ENCODE results near the gene OPCML.

The OPCML gene

DNA sequence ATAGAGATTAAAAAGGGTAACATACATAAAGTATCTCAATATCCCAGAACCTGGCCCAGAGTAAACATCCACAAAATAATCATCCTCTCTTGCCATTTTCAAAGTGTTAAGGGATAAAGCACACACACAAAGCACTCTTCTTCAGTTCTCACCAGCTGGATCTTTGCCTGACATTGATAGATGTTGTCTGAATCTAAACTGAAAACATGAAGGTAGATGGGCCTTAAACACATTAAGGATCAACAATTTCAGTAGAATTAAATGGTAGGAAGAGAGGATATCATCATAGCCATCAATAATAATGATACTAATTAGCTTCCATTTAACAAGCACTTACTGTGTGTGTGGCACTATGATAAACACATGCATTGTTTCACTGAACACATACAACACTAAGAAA lies 261.1 kb downstream of the OPCML start:
- DNase-seq, result no peak

DNA sequence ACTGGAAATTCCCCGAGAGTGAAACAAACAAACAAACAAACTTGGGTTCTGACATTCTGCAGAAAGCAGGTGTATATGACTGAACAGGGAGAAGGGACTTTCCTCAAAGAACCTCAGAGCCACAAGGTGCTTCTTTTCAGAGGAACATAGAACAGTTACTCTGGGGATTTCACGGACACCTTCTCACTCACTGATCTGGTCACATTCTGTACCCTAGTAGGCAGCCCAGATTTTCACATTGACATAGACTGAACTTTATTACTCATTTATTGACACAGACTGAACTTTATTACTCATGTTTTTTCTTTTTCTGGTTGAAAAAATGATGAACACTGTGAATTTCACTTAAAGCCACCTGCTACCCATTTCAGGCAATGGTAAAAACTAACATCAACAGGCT lies 263.0 kb downstream of the OPCML start:
- DNase-seq, result no peak

DNA sequence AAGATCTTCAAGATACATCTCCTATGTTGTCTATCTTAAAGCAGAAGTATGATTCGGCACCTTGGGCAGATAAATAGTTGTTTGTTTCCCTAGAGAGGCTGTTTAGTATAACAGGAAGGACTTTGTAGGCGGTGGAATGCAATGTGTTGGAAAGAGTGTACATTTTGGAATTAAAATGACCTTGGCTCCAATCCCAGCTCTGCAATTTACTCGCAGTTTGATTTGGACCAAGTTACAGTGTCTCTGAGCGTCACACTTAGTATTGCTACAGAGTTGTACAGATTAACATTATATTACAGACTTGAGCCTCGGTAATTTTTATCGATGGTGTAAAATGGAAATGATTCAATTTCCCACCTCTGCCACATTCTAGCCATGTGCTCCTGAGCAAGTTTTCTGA lies 265.3 kb downstream of the OPCML start:
- DNase-seq, result no peak

DNA sequence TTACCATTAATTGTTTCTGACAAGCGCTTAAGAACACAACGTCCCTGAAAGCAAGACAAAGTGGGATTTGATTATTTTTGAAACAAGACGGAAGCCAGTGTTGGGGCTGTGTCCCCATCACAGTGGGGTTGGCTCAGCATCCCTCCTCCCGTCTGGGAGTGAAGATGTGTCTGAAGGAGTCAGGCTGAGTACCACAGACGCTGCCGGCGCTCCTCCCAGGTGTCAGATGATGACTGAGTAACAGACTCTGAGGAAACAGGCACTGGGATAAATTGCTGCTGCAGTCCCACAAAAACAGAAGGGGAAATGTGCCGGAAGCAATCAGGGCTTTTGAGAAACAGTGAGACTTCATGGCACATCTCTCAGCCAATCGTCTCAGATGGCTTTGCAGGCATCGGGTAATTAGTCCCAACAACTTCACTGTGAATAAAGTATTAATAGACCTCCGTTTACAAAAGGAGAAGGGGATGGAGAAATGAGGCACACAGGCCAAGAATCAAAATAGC lies 266.7 kb downstream of the OPCML start:
- DNase-seq, result no peak

DNA sequence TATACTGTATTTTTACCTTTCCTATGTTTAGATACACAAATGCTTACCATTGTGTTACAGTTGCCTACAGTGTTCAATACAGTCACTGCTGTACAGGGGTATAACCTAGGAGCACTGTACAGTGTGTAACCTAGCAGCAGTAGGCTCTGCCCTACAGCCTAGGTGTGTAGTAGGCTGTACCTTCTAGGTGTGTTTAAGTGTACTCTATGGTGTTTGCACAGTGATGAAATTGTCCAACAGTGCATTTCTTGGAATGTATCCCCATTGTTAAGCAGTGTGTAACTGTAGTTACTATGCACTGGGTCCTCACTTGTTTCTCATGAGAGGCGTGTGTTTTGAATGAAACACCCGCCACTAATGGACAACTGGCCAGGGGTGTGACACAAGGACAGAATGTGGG lies 269.0 kb downstream of the OPCML start:
- DNase-seq, result no peak

DNA sequence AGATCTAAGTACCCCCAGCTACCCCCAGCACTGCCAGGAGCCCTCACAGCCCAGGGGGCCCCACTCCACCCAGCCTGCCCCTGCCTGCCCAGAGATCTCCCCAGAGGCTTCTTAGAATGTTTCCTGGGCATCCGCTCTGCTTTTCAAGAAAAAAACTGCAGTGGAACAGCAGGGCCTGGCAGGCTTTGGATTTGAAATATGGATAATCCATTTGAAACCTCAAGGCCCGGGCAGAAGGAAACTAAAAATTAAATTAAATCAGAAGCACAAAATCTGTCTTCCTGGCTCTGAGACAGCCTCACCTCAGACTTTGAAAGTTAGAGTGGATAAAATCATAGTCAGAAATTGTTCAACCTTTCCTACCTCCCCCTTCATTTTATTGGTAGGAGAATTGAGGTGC lies 273.6 kb downstream of the OPCML start:
- DNase-seq, result no peak

DNA sequence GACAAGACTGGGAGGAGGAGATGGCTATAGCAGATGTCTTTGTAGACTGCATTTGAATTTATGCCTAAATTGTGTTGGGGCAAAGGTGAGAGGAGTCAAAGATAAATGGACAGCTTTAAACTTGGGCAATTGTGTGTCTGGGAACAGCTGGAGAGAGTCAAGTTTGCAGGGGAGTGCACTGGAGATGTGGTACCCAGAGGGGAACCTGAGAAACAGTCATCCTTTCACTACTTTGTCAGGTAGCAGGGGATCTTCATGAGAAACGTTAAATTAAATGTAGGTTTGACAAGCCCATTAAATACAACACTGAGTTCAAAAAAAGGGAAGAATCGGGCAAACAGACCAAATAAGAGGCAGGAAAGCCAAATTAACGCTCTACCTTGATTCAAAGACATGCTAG lies 277.7 kb downstream of the OPCML start:
- no peak for DNase-seq

DNA sequence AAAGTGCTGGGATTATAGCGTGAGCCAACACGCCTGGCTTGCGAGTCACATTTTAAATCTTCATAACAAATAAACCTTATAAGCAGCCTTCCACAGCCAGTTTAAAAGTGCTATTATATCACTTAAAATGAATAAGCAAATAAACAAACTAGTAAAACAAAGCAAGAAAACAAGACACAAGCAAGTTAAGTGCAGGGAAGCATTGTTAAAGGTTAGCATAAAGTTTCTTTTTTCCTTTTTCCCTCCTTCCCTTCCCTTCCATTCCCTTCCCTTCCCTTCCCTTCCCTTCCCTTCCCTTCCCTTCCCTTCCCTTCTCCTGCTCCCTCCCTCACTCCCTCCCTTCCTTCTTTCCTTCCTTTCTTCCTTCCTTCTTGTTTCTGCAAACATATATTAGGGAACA lies 278.7 kb downstream of the OPCML start:
- DNase-seq, result no peak

DNA sequence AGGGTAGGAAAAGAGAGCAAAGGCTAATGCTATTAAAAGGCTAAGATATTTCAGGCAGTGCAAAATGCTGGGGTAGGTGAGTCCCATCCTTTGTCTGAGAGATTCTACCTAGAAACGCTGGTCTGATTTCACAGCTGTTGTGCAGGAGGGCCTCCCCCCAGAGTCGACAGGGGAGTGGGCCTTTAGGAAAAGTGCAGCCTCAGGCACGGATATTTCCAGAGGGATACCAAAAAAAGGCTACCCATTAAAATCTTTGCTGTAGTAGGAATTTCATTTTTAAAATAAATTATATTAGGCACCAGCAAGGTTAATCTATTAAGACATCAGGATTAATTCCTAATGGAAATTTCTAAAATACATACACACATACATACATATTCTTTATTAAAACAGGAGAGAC lies 280.5 kb downstream of the OPCML start:
- no peak for DNase-seq

DNA sequence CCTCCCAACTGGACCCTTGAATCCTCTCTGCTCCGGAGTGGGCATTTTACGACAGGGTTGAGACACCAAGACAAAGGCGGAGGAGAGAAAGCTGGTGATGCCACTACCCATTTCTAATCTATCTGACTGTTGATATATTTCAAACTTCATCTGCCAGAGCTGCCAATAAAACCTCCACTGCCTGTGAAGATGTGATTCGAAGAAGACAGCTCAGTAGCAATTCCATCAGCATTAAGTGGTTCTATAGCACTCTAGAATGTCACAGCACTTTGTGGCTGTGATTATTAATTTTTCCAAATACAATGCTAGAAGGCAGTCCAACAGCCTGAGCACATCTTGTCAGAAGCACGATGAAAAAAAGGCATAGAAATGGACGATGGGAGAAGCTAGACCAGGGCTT lies 282.8 kb downstream of the OPCML start:
- no peak for DNase-seq

DNA sequence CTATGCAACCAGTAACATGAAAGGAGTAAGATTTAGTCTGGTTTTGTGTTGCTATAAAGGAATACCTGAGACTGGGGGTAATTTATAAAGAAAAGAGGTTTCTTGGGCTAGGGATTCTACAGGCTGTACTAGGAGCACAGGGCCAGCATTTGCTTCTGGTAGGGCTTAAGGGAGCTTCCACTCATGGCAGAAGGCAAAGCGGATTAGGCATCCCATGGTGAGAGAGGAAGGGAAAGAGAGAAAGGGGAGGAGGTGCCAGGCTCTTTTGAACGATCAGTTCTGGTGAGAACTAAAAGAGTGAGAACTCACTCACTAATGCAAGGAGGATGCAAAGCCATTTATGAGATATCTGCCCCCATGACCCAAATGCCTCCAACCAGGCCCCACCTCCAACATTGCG lies 283.2 kb downstream of the OPCML start:
- DNase-seq, result no peak

DNA sequence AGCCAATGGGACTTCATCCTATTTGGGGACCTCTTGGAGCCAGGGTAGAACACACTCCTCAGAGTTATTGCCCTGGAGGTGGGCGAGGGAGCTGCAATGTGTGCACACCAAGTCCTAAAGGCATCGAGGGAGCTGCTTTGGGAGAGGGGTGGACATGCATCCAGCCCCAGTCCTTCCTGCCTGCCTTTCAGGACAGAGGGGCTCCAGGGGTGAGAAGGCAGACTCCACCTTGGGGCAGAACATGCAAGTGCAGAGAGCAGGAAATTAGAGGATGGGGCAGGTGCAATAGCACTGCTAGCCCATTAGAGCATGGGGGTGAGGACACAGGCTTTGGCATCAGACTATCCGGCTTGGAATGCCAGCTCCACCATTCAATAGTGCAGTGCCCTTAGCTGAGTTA lies 288.5 kb downstream of the OPCML start:
- DNase-seq, result no peak

DNA sequence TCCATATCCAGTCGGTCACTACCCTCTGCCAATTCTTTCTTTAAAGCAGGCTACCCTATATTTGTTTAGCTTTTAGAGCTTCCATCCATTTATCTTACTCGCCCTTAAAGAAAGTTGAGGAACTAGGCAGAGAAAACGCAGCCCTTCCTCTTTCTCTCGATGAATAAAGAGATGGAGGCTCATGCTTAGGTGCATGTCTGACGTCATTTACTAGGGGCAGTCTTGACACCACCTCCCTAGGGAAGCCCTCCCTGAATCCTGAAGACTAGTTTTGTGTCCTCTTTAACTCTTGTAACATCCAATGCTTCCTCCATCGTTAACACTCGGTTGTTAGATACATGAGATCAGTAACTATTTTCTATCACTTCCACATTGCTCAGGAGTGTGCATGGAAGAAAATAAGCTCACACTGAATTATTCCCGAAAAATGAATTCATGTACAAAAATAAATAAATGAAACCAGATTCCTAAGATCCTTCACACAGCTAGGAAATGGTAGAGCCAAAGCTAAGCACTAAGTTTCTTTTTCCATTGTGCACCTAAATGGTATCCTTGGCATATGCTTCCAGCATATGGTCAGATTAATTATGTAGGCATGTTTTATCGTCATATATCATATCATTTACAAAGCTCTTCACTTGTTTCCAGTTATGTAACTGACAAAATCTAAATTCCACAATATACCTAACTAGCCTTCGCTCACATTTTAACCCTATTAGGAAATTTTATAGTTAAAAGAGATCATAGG lies 291.2 kb downstream of the OPCML start:
- no peak for DNase-seq

DNA sequence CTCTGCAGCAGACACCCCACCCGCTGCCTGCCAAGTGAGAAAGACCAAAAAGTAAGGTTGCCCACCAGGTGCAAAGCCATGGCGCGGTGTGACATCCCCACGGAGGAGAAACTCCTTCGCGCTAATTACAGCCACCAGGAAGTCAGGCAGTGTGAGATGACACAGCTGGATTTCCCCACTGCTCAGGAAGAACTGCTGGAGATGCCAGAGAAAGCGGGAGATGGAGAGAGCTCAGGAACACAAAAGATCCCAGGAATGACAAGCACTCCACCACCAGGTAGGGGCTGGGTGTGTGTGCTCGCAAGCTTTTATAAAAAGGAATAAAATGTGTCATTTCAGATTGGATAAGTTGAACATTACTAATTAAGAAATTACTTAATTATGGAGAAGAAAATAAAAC lies 292.7 kb downstream of the OPCML start:
- no peak for DNase-seq

DNA sequence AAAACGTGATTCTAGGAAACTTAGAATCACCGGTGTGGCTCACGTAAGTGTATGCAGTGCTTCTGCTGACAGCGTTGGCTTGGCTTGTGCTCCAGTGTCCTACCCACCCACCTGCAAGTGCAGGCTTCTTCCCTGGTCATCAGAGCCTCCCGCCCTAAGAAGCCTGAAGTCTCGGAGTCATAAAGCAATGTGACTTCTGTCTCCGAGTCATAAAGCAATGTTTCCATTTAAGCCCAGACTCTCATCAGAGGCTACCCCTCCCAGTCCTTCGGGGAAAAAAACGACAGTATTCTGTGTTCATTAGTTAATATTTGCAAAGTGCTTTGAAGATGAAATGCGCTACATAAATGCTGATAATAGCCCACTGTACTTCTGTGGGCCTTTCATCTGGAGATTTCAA lies 293.8 kb downstream of the OPCML start:
- no peak for DNase-seq

DNA sequence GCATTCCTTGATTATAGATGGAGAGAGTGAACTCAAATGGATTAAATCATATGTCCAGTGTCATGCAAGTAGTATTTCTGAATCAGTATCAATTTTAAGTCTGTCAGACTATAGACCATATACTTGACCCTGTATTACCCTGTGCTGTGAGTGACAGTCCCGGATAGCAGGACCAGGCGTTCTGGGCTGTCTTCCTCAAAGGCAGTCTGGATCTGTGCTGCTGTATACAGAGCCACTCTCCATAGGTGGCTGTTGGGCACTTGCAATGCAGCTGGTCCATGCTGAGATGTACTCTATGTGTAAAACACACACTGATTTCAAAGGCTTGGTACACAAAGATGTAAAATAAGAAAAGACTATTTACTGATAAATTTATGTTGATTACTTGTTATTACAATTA lies 294.3 kb downstream of the OPCML start:
- no peak for DNase-seq

DNA sequence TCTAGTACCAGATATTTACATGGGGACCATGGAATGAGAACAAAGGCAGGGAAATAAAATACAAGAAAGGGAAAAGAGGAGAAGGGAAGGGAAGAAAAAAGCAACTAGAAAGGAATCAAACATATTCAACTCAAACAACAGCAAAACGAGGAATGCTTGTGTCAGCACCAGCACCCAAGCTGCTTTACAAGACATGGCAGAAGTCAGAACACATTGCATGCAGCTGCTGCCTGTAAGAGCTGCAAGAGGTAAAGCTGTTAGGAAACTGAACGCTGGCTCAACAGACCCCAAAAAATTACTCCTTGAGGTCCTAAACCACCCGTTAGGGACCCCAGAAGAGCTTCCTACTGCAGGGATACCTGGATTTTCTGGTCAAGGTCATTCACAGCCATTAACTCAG lies 296.9 kb downstream of the OPCML start:
- DNase-seq, result no peak

DNA sequence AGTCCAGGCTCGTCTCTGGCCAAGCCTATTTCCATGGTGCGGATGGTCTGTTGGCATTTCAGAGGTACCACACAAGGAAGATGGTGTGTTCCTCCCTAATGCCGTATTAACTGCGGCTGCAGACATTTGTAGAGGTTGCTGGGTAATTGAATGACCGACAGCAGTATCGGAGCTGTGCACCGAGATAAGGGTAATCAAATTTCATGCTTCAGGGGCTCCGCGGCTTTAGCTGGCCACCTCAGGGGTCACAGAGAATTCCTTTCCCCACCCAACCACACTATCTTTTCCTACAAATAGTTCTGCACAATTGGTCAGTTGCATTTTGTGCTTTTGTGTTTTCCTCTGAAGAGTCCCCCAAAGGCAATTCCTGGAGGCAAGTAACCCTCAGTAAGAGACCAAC lies 297.4 kb downstream of the OPCML start:
- DNase-seq, result no peak

DNA sequence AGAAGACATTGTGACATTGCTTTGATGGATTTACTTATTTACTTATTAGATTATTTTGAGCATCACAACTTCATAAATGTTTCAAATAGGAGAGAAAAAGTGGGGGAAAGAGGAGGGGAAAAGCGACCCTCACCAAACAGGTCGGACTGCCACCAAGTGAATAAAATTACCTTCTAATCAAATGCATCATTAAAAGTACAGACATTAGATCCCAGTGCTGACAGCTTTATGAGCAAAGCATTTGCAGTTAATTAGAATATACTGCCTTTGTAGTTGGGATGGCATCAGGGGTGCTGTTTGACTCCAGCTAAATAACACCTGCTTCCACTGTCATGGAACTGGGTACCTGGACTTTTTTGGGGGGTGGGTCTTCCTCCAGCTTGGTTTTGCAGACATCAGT lies 299.6 kb downstream of the OPCML start:
- no peak for DNase-seq

DNA sequence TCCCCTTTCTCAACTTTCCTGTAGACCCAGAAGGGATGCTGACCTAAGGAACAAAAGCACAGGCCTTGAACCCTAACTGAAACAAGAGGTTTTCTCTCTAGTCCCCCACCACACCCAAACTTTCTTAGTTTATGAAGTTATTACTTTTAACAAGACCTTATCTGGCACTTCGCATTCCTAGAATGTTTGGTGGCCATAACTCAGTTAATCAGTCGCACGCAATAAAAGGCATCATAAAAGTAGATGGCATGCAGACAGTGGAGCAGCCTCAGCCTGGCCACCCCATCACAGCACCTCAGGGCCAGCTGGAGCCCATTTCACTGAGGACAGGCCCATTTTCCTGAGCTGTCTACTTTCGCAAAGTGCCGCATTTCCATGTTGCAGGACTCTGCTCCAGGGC lies 301.9 kb downstream of the OPCML start:
- DNase-seq, result no peak

DNA sequence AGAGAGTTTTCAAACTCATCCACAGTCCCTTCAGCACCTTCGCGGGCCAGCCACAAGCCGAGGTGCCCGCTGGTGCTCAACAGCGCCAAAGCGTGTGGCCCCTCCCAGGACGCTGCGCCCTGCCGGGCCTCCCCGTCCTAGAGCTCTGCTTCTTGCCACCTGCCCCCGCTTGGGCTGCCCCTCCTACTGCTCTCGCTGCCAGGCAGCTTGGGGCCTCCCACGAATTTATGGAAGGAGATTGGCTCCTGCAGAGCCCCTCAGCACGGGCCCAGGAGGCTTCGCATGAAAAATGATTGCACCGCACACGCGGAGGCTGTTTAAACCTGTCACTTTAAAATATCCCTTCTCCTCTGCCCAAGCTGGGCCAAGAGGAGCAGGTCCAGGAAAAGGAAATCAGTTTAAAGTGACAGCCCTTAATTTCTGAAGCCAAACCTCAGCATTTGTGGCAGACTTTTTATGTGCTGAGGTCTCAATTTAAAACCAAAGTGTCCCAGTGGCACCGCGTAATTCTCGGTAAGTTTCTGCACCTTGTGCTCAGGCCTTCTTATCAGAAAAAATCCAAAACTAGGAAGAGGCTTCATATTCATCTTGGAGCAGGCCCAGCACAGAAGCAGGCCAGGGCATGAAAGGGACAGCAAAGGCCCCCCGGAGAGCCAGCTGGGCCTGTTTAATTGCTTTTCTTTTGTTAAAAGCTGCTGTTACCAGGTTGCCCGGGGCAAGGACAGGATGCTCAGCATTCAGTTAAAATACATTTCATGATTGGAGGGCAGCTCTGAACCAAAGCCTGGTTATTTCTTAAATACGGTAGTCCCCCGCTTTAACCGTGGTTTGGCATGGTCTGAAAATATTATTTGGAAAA lies 303.6 kb downstream of the OPCML start:
- DNase-seq, result no peak

DNA sequence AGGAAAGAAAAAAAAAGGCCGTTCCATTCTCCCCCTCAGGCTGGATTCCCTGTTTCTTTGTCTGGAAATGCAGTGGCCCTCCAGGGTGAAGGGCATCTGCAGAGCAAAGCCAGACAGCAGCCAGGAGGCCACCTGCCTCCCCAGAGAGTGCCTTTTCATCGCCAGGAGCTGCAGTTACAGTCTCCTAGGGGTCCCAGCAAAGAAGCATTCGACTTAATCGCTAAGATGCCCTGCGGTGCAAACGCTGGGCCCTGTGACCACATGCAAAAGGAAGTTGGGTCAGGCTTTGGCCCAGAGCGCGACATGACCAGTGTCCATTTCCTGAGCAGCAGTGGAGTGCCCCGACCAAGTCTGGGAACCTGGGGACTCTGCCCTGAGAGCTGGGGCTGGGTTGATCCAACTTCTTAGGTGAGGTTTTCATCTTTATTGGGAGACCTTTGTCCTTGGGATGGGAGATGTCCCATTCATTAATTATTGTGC lies 304.6 kb downstream of the OPCML start:
- DNase-seq, result no peak

DNA sequence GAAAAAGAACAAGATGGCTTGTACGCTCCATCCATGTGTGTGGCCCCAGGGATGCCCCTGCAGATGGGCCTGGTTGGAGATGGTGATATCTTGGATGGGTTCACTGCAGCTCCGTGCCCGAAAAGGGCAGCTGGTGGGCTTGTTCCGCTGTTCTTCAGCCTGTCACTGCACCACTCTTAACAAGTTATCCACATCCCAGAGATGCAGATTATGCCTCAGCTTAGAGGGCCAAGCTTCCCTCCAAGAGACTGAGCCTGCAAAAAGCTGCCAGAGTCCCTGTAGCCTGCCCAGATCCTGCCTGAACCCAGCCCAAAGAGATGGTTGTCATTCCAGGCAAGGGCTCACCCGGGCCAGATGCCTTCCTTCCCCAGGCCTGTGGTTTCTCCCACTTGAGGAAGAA lies 308.0 kb downstream of the OPCML start:
- no peak for DNase-seq

All from stimulated activated CD4-positive, alpha-beta T cell treated with anti-CD3 and anti-CD28 coated beads, Interleukin-1b, Interleukin-23, amount 100 ng/mL, for 48 hours (primary cell).